ENCODE results near the gene KRTAP1-1.

DNA sequence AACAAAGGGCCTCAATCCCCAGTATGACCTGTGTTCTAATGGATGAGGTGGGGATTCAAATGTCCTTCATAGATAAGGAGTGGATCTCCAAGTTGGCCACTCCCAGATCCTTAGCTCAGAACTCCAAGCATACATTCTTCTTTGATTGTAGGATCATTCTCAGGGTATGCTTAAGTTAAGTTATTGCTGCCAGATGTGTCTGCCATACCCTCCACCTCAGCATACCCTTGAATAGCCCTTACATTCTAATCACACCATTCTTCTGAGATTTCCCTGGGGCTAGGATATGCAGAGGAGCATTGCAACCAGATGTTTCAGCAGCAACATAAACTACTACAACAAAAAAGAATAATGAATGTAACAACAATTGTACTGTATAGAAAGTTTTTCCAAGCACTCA is 26.0 kb upstream of the KRTAP1-1 start:
- TF ChIP-seq, protein P1, sequence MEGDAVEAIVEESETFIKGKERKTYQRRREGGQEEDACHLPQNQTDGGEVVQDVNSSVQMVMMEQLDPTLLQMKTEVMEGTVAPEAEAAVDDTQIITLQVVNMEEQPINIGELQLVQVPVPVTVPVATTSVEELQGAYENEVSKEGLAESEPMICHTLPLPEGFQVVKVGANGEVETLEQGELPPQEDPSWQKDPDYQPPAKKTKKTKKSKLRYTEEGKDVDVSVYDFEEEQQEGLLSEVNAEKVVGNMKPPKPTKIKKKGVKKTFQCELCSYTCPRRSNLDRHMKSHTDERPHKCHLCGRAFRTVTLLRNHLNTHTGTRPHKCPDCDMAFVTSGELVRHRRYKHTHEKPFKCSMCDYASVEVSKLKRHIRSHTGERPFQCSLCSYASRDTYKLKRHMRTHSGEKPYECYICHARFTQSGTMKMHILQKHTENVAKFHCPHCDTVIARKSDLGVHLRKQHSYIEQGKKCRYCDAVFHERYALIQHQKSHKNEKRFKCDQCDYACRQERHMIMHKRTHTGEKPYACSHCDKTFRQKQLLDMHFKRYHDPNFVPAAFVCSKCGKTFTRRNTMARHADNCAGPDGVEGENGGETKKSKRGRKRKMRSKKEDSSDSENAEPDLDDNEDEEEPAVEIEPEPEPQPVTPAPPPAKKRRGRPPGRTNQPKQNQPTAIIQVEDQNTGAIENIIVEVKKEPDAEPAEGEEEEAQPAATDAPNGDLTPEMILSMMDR (IDR thresholded peaks at IDR 0.05; ENCODE audit: control extremely low read depth in 1 of 3, insufficient read depth in 1 of 3, low read depth in 1 of 3, low read length in 3 of 3) = no peak
- no peak for TF ChIP-seq JUND (IDR thresholded peaks at IDR 0.05; ENCODE audit: low read length)
- no peak for TF ChIP-seq RBBP5 (IDR thresholded peaks at IDR 0.05; ENCODE audit: borderline replicate concordance, low read depth, low read length)
- TF ChIP-seq KDM5A (IDR thresholded peaks at IDR 0.05; ENCODE audit: low read length) = no peak
- TF ChIP-seq YY1 (IDR thresholded peaks at IDR 0.05; ENCODE audit: low read depth, low read length) = no peak
- TF ChIP-seq EZH2 (IDR thresholded peaks at IDR 0.05; ENCODE audit: low read depth, low read length, severe bottlenecking) = no peak
- no peak for TF ChIP-seq SIN3A (conservative IDR thresholded peaks at IDR 0.05 in 1 of 2, IDR thresholded peaks at IDR 0.05 in 1 of 2; ENCODE audit: low read depth in 1 of 2, low read length in 2 of 2)
- TF ChIP-seq SUZ12 (IDR thresholded peaks at IDR 0.05; ENCODE audit: low read length) = no peak
- TF ChIP-seq EGR1 (IDR thresholded peaks at IDR 0.05; ENCODE audit: borderline replicate concordance, low read depth, low read length) = no peak
- no peak for TF ChIP-seq TAF1 (IDR thresholded peaks at IDR 0.05; ENCODE audit: low read depth, low read length)
- no peak for TF ChIP-seq POLR2A (IDR thresholded peaks at IDR 0.05; ENCODE audit: control extremely low read depth in 1 of 2, low read depth in 2 of 2, low read length in 2 of 2)

Measured in H1 (cell line).